HG02798 (cell line): ENCODE data around the gene FIP1L1.
"Not testable (repeated sequence)": the region's sequence is repeated elsewhere in the genome, so short reads cannot be mapped to it uniquely, and the experiment has no call there.

ENCODE experiments used
- ATAC-seq: cut with Tn5 transposase; IDR thresholded peaks from one replicate; pipeline ENCODE4 v1.9.1; 2021; ENCODE audit warnings: mild to moderate bottlenecking; ENCODE audit not compliant: unreplicated experiment, poor library complexity

FIP1L1 gene

DNA sequence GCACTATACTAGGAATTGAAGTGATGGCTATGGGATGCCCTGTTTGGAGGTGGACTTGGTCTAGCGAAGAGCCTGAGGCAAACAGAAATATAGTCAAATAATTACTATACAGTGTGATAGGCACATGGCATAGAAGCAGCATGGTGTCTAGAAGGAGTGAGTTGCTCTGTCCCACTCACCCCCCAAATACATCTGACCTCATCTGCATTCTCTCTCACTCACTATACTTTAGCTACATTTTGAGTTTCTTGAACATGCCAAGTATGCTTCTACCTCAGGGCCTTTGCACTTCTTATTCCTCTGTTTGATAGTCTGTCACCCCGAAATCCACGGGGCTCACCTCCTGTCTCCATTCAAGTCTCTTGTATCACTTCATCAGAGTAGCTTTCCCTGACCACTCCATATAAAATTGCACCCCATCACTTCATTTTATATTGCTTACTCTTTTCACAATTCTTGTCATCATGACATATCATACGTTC lies 2.6 kb upstream of the FIP1L1 start:
- ATAC-seq, result no peak

DNA sequence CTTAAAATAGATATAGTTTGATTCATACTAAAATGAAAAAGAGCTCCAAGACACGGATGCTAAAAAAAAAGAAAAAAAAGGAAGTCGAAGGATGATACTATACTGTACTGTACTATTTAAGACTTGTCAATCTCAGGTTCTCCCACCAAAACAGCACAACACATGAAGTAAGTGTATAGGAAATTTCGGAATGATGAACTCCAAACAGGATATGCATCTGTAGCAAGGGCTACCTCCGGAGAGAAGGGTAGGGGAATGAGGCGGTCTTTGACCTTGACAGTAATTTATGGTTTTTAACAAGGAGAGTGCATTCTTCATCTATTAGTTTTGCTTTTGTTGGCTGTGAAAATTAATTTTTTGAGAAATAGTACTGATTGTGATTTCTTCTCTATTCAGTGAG lies 541 bp upstream of the FIP1L1 start:
- no peak for ATAC-seq

DNA sequence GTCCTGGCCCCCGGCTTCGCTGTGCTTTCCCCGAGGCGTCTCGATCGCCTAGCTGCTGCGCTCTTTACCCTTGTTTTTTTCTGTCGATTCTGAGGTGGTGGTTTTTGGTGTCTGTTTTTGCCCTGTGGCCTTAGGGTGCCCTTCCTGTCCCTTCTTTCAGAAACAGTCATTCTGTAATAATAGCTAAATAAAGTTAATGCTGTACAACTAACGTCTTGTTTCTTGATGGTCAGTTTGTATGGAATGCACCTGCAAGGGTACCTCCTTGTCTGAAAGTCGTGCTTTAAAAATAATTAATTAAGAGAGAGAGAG lies 686 bp downstream of the FIP1L1 start:
- ATAC-seq, result no peak

DNA sequence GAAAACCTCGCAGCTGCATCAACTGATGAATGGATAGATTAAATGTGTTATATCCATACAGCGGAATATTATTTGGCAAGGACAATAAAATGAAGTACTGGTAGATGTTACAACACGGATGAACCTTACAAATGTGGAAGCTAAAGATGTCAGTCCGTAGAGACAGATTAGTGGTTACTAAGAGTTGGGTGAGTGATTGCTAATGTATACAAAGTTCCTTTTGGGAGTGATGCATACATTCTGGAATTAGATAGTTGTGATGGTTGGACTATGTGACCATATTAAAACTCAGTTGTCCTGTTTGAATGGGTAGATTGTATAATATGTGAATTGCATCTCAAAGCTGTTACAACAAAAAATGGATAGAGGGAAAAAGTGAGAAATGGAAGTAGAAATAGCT lies 2.8 kb downstream of the FIP1L1 start:
- no peak for ATAC-seq

DNA sequence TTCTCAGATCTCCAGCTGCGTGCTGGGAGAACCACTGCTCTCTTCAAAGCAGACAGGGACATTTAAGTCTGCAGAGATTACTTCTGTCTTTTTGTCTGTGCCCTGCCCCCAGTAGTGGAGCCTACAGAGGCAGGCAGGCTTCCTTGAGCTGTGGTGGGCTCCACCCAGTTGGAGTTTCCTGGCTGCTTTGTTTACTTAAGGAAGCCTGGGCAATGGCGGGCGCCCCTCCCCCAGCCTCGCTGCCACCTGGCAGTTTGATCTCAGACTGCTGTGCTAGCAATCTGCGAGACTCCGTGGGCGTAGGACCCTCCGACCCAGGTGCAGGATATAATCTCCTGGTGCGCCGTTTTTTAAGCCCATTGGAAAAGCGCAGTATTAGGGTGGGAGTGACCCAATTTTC lies 32.0 kb downstream of the FIP1L1 start:
- not testable (repeated sequence) for ATAC-seq

- no peak for ATAC-seq
These were observed 41.8 kb downstream of the FIP1L1 start for GRCh38 chr4:53419208-53419607.

DNA sequence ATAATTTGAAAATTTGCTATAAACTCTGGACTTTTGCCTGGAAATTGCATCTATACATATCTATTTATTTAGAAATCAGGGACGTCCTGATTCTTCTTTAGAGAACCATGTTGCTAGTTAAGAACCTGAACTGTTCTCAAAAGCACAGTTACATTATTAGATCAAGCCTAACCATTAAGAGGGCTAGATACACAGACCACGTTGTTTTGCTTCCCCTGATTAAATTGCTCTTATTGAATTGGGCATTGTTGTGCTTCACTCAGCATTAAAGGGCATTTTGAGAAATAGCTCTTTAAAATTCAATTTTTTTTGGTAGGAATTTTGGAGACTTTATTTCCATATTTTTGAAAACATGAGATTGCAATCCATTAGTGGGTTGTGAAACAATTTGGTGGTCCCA lies 44.4 kb downstream of the FIP1L1 start:
- no peak for ATAC-seq

- no peak for ATAC-seq
These were observed 44.9 kb downstream of the FIP1L1 start for GRCh38 chr4:53422367-53422766.

GRCh38 chr4:53424280-53424679 lies 46.8 kb downstream of the FIP1L1 start:
- ATAC-seq, result no peak

DNA sequence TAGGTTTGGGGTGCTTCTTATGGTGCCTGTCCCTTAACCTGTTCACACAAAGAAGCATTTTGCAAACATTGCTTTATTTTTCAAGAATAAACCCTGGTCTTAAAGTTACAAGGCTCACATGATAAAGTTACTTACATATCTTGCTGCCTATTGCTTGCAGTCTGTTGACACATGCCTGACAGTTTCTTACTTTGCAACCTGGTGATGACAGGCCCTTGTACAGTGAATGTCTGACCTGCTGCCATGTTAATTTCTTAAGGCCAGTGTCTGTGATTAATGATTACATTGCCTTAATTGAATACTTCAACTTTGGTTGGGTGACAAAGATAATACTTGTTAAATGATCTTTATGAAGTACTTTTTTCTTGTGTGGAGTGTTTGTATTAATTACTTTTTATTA lies 49.9 kb downstream of the FIP1L1 start:
- no peak for ATAC-seq

DNA sequence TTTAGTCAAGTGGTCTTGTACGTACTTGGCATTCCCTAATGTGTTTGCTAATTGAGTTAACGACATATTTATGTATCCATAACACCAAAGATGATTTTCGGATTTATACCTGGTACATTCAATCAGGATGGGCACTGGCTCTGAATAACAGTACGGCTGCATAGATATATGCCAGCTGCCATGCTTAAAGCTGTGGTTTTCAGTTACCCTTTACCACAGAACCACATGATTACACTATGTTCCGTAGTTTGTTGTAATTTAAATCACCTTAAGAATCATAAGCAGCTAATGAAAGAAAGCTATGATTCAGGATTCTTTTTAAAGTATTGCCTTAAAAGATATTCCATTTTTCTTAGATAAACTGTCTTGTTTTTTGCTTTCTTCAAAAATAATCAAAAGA lies 53.6 kb downstream of the FIP1L1 start:
- ATAC-seq, result no peak

- ATAC-seq, result no peak
These were observed 55.3 kb downstream of the FIP1L1 start for GRCh38 chr4:53432528-53433424.

- no peak for ATAC-seq
These were observed 58.8 kb downstream of the FIP1L1 start for GRCh38 chr4:53436251-53436650.

DNA sequence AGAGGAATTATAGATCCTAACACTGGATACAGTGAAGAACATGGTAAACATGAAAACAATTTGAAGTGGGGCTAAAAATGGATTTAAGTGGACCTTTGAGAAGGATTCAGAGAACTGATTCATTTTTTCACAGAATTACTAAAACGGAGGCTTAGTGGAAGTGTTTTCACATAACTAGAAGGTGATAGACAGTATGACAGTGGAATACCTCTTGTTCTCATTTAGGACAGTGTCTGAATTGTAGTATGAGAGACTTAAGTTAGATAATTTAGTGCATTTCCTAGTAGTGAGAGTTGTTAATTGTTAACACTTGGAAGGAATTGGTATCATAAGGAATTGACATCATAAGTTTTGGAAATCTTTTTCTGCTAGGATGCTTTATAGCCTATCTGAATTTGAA lies 64.1 kb downstream of the FIP1L1 start:
- no peak for ATAC-seq

DNA sequence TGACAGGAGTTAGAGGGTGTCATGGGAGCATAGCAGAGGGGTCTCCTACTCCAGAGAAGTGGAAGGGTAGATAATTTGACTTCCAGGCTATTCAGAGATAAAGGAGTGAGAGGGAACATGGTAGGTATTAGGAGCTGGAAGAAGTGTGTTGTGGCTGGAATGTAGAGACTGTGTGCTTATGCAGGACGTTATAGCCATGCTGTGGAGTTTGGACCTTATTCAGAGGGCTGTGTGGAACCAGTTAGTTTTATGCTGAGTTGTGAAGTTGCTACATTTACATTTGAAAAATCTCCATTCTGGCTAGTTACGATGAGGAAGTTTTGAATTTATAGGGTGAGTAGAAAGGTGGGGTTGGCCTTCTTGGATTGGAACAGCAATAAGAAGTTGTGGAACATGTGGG lies 67.5 kb downstream of the FIP1L1 start:
- ATAC-seq, result no peak

GRCh38 chr4:53450773-53451172 lies 73.3 kb downstream of the FIP1L1 start:
- no peak for ATAC-seq

- ATAC-seq, result no peak
These were observed 75.9 kb downstream of the FIP1L1 start for GRCh38 chr4:53453385-53453784.

- ATAC-seq, result no peak
These were observed 78.3 kb downstream of the FIP1L1 start for GRCh38 chr4:53455766-53456165.

- ATAC-seq, result no peak
These were observed 78.7 kb downstream of the FIP1L1 start for GRCh38 chr4:53456178-53456577.

- no peak for ATAC-seq
These were observed 82.1 kb downstream of the FIP1L1 start for GRCh38 chr4:53459548-53459947.

DNA sequence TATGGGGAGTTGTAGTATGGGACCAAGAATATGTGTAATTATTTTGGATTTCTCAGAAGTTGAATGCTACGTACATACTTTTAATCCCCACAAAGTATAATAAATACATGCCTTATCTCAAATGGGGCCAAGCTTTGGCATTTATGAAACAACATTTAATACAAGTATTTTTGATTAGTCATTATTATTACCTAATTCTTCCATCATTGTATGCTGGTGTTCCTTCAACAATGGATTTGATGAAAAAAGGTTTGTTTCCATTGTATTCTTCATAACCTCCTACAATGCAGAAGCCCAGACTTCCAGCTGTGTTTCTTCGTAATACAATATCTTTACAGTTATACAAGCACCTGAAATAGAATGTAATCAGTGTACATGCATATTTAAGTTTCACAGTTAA lies 83.8 kb downstream of the FIP1L1 start:
- no peak for ATAC-seq

- ATAC-seq, result no peak
These were observed 85.9 kb downstream of the FIP1L1 start for GRCh38 chr4:53463340-53463739.
